HepG2 (cell line): ENCODE measurements around the gene METRN. TPM values are rescaled to one million over a fixed set of nuclear protein-coding genes. Genes with fewer than 3 reads are reported as not detected.

Source experiments
- FLYWCH1 ChIP-seq: sonication (generic); formaldehyde crosslinking; IDR thresholded peaks from 2 replicates; pipeline ENCODE4 v1.8.1; 2023; ENCODE audit warnings: mild to moderate bottlenecking, missing genetic modification reagents
- HNF4G ChIP-seq, 2 experiments: sonication (generic) in 1 of 2; formaldehyde crosslinking in 1 of 2; IDR thresholded peaks; 2 replicates each; pipeline versions ENCODE4 v1.4.0 to v1.6.1; 2011 to 2020; ENCODE audit warnings: borderline replicate concordance in 2 of 2, low read depth in 2 of 2, mild to moderate bottlenecking in 2 of 2, low read length in 1 of 2, missing genetic modification reagents in 1 of 2, moderate library complexity in 1 of 2
- JARID2 ChIP-seq: sonication (generic); formaldehyde crosslinking; IDR thresholded peaks from 2 replicates; pipeline ENCODE4 v1.8.1; 2023; ENCODE audit warnings: missing genetic modification reagents, inconsistent platforms; ENCODE audit not compliant: insufficient replicate concordance
- JUN ChIP-seq: sonication (generic); formaldehyde crosslinking; IDR thresholded peaks from 2 replicates; pipeline ENCODE4 v1.4.0; 2020; ENCODE audit warnings: mild to moderate bottlenecking, missing genetic modification reagents
- KDM5B ChIP-seq: sonication (generic); formaldehyde crosslinking; IDR thresholded peaks from 2 replicates; pipeline ENCODE4 v1.4.0; 2020; ENCODE audit warnings: missing genetic modification reagents, mild to moderate bottlenecking, borderline replicate concordance
- ZFP1 ChIP-seq: IDR thresholded peaks from 2 replicates; pipeline ENCODE4 v1.6.1; 2016
- ZNF10 ChIP-seq: sonication (generic); formaldehyde crosslinking; IDR thresholded peaks from 2 replicates; pipeline ENCODE4 v1.4.0; 2020; ENCODE audit warnings: mild to moderate bottlenecking, low read depth, missing genetic modification reagents, borderline replicate concordance
- ZNF101 ChIP-seq: sonication (generic); formaldehyde crosslinking; IDR thresholded peaks from 2 replicates; pipeline ENCODE4 v1.4.0; 2020; ENCODE audit warnings: mild to moderate bottlenecking, low read depth, missing genetic modification reagents, borderline replicate concordance
- ZNF136 ChIP-seq: sonication (generic); formaldehyde crosslinking; IDR thresholded peaks from 2 replicates; pipeline ENCODE4 v1.8.1; 2022; ENCODE audit warnings: low read depth, mild to moderate bottlenecking, moderate library complexity, missing genetic modification reagents
- ZNF337 ChIP-seq: sonication (generic); formaldehyde crosslinking; IDR thresholded peaks from 2 replicates; pipeline ENCODE4 v1.5.1; 2020; ENCODE audit warnings: missing genetic modification reagents, low read depth, mild to moderate bottlenecking, borderline replicate concordance
- ZSCAN21 ChIP-seq: sonication (generic); formaldehyde crosslinking; IDR thresholded peaks from 2 replicates; pipeline ENCODE4 v1.8.0; 2022; ENCODE audit warnings: mild to moderate bottlenecking, missing genetic modification reagents, moderate library complexity, borderline replicate concordance
- ZSCAN30 ChIP-seq: sonication (generic); formaldehyde crosslinking; IDR thresholded peaks from 2 replicates; pipeline ENCODE4 v1.5.0; 2020; ENCODE audit warnings: mild to moderate bottlenecking, missing genetic modification reagents
- polyA plus RNA-seq, 8 experiments: library from polyadenylated mRNA; depleted of rRNA in 3 of 8; stranded (reverse) in 7 of 8; unstranded in 1 of 8; fragments of >200 nt; fragmentation: Illumina TruSeq in 4 of 8; extraction: Trizol in 4 of 8; gene quantifications; 2 replicates each; pipeline versions ENCODE4 v1.2.1 to v1.2.3, GENCODE V29; 2011 to 2016; ENCODE audit warnings: low read depth in 4 of 8, missing spikeins in 1 of 8, mixed read lengths in 1 of 8; ENCODE audit not compliant: insufficient read depth in 1 of 8
- total RNA-seq, 5 experiments: library from RNA; depleted of rRNA; stranded (reverse); fragments of >200 nt; fragmentation: Illumina TruSeq; extraction: Trizol; gene quantifications; 2 replicates each; pipeline ENCODE4 v1.2.3, GENCODE V29; 2016; ENCODE audit warnings: low read depth in 1 of 5
- TF ChIP-seq, protein P1 (sequence below): sonication (generic); formaldehyde crosslinking; IDR thresholded peaks from 2 replicates; pipeline ENCODE4 v1.4.0; 2020; ENCODE audit warnings: missing genetic modification reagents, borderline replicate concordance
- TF ChIP-seq, protein P2 (sequence below): sonication (generic); formaldehyde crosslinking; IDR thresholded peaks from 2 replicates; pipeline ENCODE4 v1.4.0; 2020; ENCODE audit warnings: missing genetic modification reagents, borderline replicate concordance
- TF ChIP-seq, protein P3 (sequence below): sonication (generic); formaldehyde crosslinking; IDR thresholded peaks from 2 replicates; pipeline ENCODE4 v1.4.0; 2020; ENCODE audit warnings: mild to moderate bottlenecking, missing genetic modification reagents

METRN gene
- total and polyA plus RNA-seq, 2 of the 13 experiments (the other 11 are each of a cell fraction or from before 2014, with no cell fraction given), result 25.5 to 46.1 TPM

- TF ChIP-seq, protein P1, sequence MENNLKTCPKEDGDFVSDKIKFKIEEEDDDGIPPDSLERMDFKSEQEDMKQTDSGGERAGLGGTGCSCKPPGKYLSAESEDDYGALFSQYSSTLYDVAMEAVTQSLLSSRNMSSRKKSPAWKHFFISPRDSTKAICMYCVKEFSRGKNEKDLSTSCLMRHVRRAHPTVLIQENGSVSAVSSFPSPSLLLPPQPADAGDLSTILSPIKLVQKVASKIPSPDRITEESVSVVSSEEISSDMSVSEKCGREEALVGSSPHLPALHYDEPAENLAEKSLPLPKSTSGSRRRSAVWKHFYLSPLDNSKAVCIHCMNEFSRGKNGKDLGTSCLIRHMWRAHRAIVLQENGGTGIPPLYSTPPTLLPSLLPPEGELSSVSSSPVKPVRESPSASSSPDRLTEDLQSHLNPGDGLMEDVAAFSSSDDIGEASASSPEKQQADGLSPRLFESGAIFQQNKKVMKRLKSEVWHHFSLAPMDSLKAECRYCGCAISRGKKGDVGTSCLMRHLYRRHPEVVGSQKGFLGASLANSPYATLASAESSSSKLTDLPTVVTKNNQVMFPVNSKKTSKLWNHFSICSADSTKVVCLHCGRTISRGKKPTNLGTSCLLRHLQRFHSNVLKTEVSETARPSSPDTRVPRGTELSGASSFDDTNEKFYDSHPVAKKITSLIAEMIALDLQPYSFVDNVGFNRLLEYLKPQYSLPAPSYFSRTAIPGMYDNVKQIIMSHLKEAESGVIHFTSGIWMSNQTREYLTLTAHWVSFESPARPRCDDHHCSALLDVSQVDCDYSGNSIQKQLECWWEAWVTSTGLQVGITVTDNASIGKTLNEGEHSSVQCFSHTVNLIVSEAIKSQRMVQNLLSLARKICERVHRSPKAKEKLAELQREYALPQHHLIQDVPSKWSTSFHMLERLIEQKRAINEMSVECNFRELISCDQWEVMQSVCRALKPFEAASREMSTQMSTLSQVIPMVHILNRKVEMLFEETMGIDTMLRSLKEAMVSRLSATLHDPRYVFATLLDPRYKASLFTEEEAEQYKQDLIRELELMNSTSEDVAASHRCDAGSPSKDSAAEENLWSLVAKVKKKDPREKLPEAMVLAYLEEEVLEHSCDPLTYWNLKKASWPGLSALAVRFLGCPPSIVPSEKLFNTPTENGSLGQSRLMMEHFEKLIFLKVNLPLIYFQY (CRISPR knock-in tag), result 0 out of 2 replicates have a peak, but pooled peaks have one; percentile 56
- TF ChIP-seq ZSCAN21 (CRISPR knock-in tag) (peak; percentile 56; the same call in 1 of the 2 replicates), ZNF101 (no peak), HNF4G (IDR thresholded peaks at IDR 0.05; ENCODE audit: borderline replicate concordance, low read depth, low read length) (no peak), HNF4G (CRISPR knock-in tag; IDR thresholded peaks at IDR 0.05; ENCODE audit: borderline replicate concordance, low read depth) (no peak), ZSCAN30 (CRISPR knock-in tag) (no peak), JUN (no peak), JARID2 (CRISPR knock-in tag) (no peak), FLYWCH1 (no peak), ZNF136 (no peak), ZNF10 (CRISPR knock-in tag) (no peak), ZFP1 (CRISPR knock-in tag) (no peak), ZNF337 (no peak), KDM5B (0 out of 2 replicates have a peak, but pooled peaks have one; percentile 26)
- TF ChIP-seq, protein P2, sequence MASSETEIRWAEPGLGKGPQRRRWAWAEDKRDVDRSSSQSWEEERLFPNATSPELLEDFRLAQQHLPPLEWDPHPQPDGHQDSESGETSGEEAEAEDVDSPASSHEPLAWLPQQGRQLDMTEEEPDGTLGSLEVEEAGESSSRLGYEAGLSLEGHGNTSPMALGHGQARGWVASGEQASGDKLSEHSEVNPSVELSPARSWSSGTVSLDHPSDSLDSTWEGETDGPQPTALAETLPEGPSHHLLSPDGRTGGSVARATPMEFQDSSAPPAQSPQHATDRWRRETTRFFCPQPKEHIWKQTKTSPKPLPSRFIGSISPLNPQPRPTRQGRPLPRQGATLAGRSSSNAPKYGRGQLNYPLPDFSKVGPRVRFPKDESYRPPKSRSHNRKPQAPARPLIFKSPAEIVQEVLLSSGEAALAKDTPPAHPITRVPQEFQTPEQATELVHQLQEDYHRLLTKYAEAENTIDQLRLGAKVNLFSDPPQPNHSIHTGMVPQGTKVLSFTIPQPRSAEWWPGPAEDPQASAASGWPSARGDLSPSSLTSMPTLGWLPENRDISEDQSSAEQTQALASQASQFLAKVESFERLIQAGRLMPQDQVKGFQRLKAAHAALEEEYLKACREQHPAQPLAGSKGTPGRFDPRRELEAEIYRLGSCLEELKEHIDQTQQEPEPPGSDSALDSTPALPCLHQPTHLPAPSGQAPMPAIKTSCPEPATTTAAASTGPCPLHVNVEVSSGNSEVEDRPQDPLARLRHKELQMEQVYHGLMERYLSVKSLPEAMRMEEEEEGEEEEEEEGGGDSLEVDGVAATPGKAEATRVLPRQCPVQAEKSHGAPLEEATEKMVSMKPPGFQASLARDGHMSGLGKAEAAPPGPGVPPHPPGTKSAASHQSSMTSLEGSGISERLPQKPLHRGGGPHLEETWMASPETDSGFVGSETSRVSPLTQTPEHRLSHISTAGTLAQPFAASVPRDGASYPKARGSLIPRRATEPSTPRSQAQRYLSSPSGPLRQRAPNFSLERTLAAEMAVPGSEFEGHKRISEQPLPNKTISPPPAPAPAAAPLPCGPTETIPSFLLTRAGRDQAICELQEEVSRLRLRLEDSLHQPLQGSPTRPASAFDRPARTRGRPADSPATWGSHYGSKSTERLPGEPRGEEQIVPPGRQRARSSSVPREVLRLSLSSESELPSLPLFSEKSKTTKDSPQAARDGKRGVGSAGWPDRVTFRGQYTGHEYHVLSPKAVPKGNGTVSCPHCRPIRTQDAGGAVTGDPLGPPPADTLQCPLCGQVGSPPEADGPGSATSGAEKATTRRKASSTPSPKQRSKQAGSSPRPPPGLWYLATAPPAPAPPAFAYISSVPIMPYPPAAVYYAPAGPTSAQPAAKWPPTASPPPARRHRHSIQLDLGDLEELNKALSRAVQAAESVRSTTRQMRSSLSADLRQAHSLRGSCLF (CRISPR knock-in tag), result no peak
- TF ChIP-seq, protein P3, sequence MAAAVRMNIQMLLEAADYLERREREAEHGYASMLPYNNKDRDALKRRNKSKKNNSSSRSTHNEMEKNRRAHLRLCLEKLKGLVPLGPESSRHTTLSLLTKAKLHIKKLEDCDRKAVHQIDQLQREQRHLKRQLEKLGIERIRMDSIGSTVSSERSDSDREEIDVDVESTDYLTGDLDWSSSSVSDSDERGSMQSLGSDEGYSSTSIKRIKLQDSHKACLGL (CRISPR knock-in tag), result peak; percentile 38; the same call in 1 of the 2 replicates
Measured at GRCh38 chr16:679814-680624, 34.9 kb upstream of the METRN start, which contains the start of gene STUB1 (continued).
